Endometrial microvascular endothelial cells (primary cell): ENCODE measurements around the gene GEMIN2. TPM values are rescaled to one million over a fixed set of nuclear protein-coding genes. Genes with fewer than 3 reads are reported as not detected.
"Not testable (repeated sequence)": the region's sequence is repeated elsewhere in the genome, so short reads cannot be mapped to it uniquely, and the experiment has no call there.

Source experiments
- in situ Hi-C: cut with HindIII; loops from 2 replicates; pipeline ENCODE4 v1.10.0; 2017; ENCODE audit warnings: low sequenced_read_pairs, low pct_unique_long_range_greater_than_20kb; ENCODE audit errors: inconsistent ontology term
- total RNA-seq: library from RNA; depleted of rRNA; stranded (reverse); fragments of >200 nt; gene quantifications from one replicate; pipeline ENCODE4 v1.2.3, GENCODE V29; 2015; ENCODE audit errors: inconsistent ontology term

Gene GEMIN2
- total RNA-seq, result 23.4 TPM

GRCh38 chr14:39114073-39114838 is at the start of gene GEMIN2:
Gene GEMIN2 (plus strand): TSS chr14:39114323. CDS start chr14:39114339, 16 bp downstream.
- in situ Hi-C loops, result no loop called here

- in situ Hi-C loops, result not testable (repeated sequence)
Measured at GRCh38 chr14:39069169-39069805, 44.8 kb upstream of the GEMIN2 start.

GRCh38 chr14:39069923-39070322 is 44.2 kb upstream of the GEMIN2 start:
- in situ Hi-C loops, result no loop called here

GRCh38 chr14:39071096-39071495 is 43.0 kb upstream of the GEMIN2 start:
- in situ Hi-C loops, result no loop called here

GRCh38 chr14:39080886-39081285 is 33.2 kb upstream of the GEMIN2 start:
- in situ Hi-C loops, result no loop called here

- in situ Hi-C loops, result no loop called here
Measured at GRCh38 chr14:39083127-39083526, 31.0 kb upstream of the GEMIN2 start.

- in situ Hi-C loops, result no loop called here
Measured at GRCh38 chr14:39085933-39086332, 28.2 kb upstream of the GEMIN2 start.

- in situ Hi-C loops, result no loop called here
Measured at GRCh38 chr14:39087493-39087892, 26.6 kb upstream of the GEMIN2 start.

- in situ Hi-C loops, result no loop called here
Measured at GRCh38 chr14:39090548-39091111, 23.5 kb upstream of the GEMIN2 start.

GRCh38 chr14:39091716-39092115 is 22.4 kb upstream of the GEMIN2 start:
- in situ Hi-C loops, result no loop called here

GRCh38 chr14:39094515-39094914 is 19.6 kb upstream of the GEMIN2 start:
- in situ Hi-C loops, result no loop called here

- in situ Hi-C loops, result no loop called here
Measured at GRCh38 chr14:39097159-39097558, 17.0 kb upstream of the GEMIN2 start.

GRCh38 chr14:39099215-39099614 is 14.9 kb upstream of the GEMIN2 start:
- in situ Hi-C loops, result not testable (repeated sequence)

GRCh38 chr14:39099748-39100147 is 14.4 kb upstream of the GEMIN2 start:
- in situ Hi-C loops, result no loop called here

GRCh38 chr14:39102265-39102968 is 11.7 kb upstream of the GEMIN2 start:
- in situ Hi-C loops, result no loop called here

GRCh38 chr14:39102969-39103957 is 10.9 kb upstream of the GEMIN2 start, which contains the start of gene SEC23A:
Gene SEC23A (minus strand): TSS chr14:39103235. CDS start chr14:39096118, 7,117 bp downstream.
- in situ Hi-C loops, result no loop called here

- in situ Hi-C loops, result not testable (repeated sequence)
Measured at GRCh38 chr14:39104078-39104801, 9.9 kb upstream of the GEMIN2 start.

- in situ Hi-C loops, result no loop called here
Measured at GRCh38 chr14:39107591-39107996, 6.5 kb upstream of the GEMIN2 start.
